Fibroblast of pulmonary artery (primary cell): ENCODE results near the gene CAMTA1.

ENCODE experiments used
- DNase-seq: peaks from one replicate; pipeline ENCODE4 v3.0.0-alpha.2; 2010; ENCODE audit warnings: low read depth
- H3K4me3 ChIP-seq: replicated peaks from 2 replicates; pipeline ENCODE4 v1.5.1; 2011; ENCODE audit warnings: low read depth, mild to moderate bottlenecking, control low read depth, low read length, moderate library complexity
- CTCF ChIP-seq: IDR thresholded peaks from 2 replicates; pipeline ENCODE4 v1.5.1; 2011; ENCODE audit warnings: mild to moderate bottlenecking, control low read depth, low read length, inconsistent platforms; ENCODE audit errors: missing control alignments

CAMTA1 gene

DNA sequence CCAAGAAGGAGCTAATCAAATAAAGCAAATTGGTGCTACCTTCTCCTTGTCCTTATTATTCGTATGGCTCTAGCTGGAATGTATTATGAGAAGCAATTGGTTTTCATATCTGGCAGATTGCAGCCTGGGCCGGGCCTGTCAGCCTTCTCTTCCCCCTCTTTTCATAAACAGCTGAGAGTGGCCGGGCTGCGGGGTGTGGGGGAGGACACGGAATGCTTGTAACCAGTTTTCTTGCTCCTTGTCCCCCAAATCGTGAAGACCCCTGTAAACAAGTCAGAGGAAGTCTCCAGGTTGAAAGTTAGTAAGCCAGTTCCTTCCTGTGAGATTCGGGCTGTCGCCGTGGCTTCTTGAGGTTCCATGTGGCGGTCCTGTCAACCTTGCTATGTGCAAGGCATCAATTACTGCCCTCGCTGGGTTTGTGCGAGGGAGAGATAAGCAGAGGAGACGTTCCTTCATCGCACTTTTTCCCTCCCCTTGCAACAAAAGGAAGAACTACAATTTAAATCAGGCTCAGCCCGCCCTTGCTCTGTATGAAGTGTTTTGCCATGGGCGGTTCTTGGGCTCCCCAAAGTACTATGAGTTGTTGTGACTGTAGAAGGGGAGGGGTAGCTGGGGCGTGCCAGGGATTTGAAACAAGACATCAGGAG is 450.7 kb downstream of the CAMTA1 start:
- TF ChIP-seq CTCF = no peak
- H3K4me3 ChIP-seq = no peak overlapping the region
- DNase-seq = no peak

DNA sequence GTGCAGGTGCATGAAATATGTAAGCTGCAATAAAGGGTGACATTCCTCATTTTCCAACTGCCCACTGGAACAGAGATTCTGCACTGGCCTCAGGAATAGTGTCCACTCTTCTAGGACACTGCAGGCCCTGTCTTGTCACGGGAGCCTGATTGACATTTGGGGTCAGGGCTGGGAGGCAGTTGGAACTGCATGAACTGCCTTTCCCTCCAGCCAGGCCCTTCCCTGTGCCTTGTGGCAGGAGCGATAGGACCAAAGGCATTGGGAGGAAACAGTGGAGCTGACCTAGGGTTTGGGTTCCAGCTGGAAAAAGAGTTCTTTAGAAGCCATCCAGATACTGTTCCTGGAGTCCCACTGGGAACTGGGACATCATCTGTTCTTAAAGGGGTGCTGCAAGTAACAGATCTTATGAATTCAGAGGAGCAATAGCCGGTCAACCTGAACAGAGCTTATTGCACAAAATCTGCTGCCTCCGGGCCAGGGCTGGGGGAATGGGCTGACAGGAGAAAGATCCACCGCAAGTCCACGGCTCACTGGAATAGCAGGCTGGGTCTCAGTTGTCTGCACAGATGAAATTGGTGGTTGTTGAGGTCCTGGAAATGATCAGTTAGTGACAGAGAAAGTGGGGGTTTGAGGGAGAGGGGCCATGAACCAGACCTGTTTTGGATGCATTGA is 451.7 kb downstream of the CAMTA1 start:
- no peak overlapping the region for H3K4me3 ChIP-seq
- no peak for TF ChIP-seq CTCF
- DNase-seq = no peak

GRCh38 chr1:7247158-7247557 is 461.9 kb downstream of the CAMTA1 start:
- no peak overlapping the region for H3K4me3 ChIP-seq
- TF ChIP-seq CTCF = no peak
- DNase-seq = no peak

GRCh38 chr1:7247791-7248548 is 462.7 kb downstream of the CAMTA1 start:
- no peak for TF ChIP-seq CTCF
- H3K4me3 ChIP-seq = no peak overlapping the region
- no peak for DNase-seq

GRCh38 chr1:7248549-7249199 is 463.4 kb downstream of the CAMTA1 start:
- H3K4me3 ChIP-seq = no peak overlapping the region
- no peak for TF ChIP-seq CTCF
- DNase-seq = no peak

GRCh38 chr1:7249516-7249915 is 464.3 kb downstream of the CAMTA1 start:
- no peak overlapping the region for H3K4me3 ChIP-seq
- no peak for DNase-seq
- no peak for TF ChIP-seq CTCF
